ENCODE results near the gene FMN2.
"Not testable (repeated sequence)": the region's sequence is repeated elsewhere in the genome, so short reads cannot be mapped to it uniquely, and the experiment has no call there.

FMN2 gene

DNA sequence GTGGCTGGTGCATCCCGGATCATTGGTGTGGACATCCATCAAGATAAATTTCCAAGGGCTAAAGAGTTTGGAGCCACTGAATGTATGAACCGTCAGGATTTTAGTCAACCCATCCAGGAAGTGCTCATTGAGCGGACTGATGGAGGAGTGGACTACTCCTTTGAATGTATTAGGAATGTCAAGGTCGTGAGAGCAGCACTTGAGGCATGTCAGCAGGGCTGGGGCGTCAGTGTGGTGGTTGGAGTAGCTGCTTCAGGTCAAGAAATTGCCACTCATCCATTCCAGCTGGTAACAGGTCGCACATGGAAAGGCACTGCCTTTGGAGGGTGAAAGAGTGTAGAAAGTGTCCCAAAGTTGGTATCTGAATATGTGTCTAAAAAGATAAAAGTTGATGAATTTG lies 79.1 kb downstream of the FMN2 start:
- Histone ChIP-seq H3K4me1 (ENCODE audit: control insufficient read depth, insufficient read depth, low read length, poor library complexity, severe bottlenecking) (no peaks in the 10 kb centered on the region), H3K4me3 (ENCODE audit: extremely low read depth, insufficient read depth, low read length, poor library complexity, severe bottlenecking) (no peak overlapping the region), H3K9me3 (ENCODE audit: control insufficient read depth, low read length) (no peaks in the 10 kb centered on the region), H3K27ac (ENCODE audit: low read depth, low read length, severe bottlenecking) (no peak overlapping the region), H3K36me3 (ENCODE audit: control insufficient read depth, insufficient read depth, low read length) (no peaks in the 10 kb centered on the region)
- 89 to 95% methylated on average over 5 to 6 of the region's 6 CpGs for WGBS, 2 experiments (ENCODE audit: insufficient coverage in 2 of 2)

DNA sequence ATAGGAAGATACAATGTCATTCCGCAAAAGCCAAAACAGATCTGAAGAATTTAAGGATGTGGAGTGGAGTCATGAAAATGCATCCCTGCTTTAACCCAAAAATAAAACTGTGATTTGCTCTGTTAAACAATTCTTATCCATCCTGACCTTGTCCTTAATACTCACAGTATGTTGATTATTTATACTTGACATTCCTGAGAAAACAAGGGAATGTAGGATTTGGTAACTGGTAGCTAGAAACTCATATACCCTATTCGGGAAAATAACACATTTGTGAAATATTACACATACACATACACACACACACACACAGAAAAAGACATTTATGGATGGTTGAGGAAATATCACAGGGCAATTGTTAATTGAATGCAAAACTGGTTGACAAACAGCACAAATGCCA lies 80.2 kb downstream of the FMN2 start:
- Histone ChIP-seq H3K36me3 (ENCODE audit: control insufficient read depth, insufficient read depth, low read length) (no peaks in the 10 kb centered on the region), H3K4me1 (ENCODE audit: control insufficient read depth, insufficient read depth, low read length, poor library complexity, severe bottlenecking) (no peaks in the 10 kb centered on the region), H3K9me3 (ENCODE audit: control insufficient read depth, low read length) (no peaks in the 10 kb centered on the region), H3K4me3 (ENCODE audit: extremely low read depth, insufficient read depth, low read length, poor library complexity, severe bottlenecking) (no peak overlapping the region), H3K27ac (ENCODE audit: low read depth, low read length, severe bottlenecking) (no peak overlapping the region)
- WGBS, 2 experiments (ENCODE audit: insufficient coverage in 2 of 2): no CpG with 5 or more reads among the region's 2 CpGs

DNA sequence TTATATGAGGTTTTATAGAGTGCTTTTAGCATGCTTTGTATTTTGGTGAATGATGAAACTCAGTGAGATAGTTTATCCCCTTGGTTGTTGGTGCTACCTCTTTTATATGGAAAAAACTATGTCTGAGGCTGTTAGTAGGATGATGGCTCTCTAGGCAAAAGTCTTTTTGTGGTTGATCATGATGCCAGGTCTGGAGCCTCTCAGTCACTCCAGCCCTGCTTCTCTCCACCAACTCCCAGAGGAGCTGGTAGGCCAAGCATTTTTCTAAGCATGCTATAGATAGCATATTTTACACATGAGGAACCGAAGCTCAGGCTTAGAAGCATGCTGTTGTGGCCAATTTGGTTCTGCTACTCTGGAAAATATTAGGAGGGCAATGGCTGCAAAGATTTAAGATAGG lies 82.2 kb downstream of the FMN2 start:
- H3K4me1 ChIP-seq (ENCODE audit: control insufficient read depth, insufficient read depth, low read length, poor library complexity, severe bottlenecking): no peaks in the 10 kb centered on the region
- no peaks in the 10 kb centered on the region for H3K9me3 ChIP-seq (ENCODE audit: control insufficient read depth, low read length)
- WGBS, 2 experiments (ENCODE audit: insufficient coverage in 2 of 2): 83 to 100% methylated on average over 1 of the region's 1 CpG
- H3K4me3 ChIP-seq (ENCODE audit: extremely low read depth, insufficient read depth, low read length, poor library complexity, severe bottlenecking): no peak overlapping the region
- no peak overlapping the region for H3K27ac ChIP-seq (ENCODE audit: low read depth, low read length, severe bottlenecking)
- H3K36me3 ChIP-seq (ENCODE audit: control insufficient read depth, insufficient read depth, low read length): no peaks in the 10 kb centered on the region

DNA sequence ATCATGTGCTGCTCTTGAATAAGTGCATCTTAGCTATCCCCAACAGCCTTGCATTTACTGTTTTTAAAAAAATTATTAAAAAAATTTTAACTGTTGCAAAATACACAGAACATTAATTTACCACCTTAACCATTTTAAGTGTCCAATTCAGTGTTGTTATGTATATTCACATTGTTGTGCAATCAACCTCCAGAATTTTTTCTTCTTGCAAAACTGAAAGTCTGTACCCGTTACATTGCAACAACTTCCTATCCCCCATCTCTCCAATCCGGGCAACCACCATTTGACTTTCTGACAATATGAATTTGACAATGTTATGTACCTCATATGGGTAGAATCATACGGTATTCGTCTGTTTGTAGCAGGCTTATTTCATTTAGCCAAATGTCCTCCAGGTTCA lies 83.1 kb downstream of the FMN2 start:
- Histone ChIP-seq H3K9me3 (ENCODE audit: control insufficient read depth, low read length) (no peaks in the 10 kb centered on the region), H3K4me3 (ENCODE audit: extremely low read depth, insufficient read depth, low read length, poor library complexity, severe bottlenecking) (no peak overlapping the region), H3K4me1 (ENCODE audit: control insufficient read depth, insufficient read depth, low read length, poor library complexity, severe bottlenecking) (no peaks in the 10 kb centered on the region), H3K36me3 (ENCODE audit: control insufficient read depth, insufficient read depth, low read length) (no peaks in the 10 kb centered on the region), H3K27ac (ENCODE audit: low read depth, low read length, severe bottlenecking) (no peak overlapping the region)
- 90% methylated on average over 2 of the region's 4 CpGs; no CpG with 5 or more reads in 1 of the 2 experiments for WGBS, 2 experiments (ENCODE audit: insufficient coverage in 2 of 2)

DNA sequence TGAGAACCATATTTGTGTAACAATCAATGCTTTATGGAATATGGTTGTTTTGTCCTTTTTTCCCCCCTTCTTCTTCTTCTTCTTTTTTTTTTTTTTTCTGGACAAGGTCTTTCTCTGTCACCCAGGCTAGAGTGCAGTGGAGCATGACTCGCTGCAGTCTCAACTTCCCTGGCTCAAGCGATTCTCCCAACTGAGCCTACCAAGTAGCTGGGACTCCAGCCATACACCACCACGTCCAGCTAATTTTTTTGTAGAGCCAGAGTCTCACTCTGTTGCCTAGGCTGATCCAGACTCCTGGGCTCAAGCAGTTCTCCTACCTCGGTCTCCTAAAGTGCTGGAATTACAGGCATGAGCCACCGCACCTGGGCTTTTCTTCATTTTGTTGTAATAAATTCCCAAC lies 86.7 kb downstream of the FMN2 start:
- H3K36me3 ChIP-seq (ENCODE audit: control insufficient read depth, insufficient read depth, low read length): no peaks in the 10 kb centered on the region
- no peak overlapping the region for H3K4me3 ChIP-seq (ENCODE audit: extremely low read depth, insufficient read depth, low read length, poor library complexity, severe bottlenecking)
- 83 to 93% methylated on average over 4 of the region's 5 CpGs for WGBS, 2 experiments (ENCODE audit: insufficient coverage in 2 of 2)
- no peaks in the 10 kb centered on the region for H3K4me1 ChIP-seq (ENCODE audit: control insufficient read depth, insufficient read depth, low read length, poor library complexity, severe bottlenecking)
- no peaks in the 10 kb centered on the region for H3K9me3 ChIP-seq (ENCODE audit: control insufficient read depth, low read length)
- no peak overlapping the region for H3K27ac ChIP-seq (ENCODE audit: low read depth, low read length, severe bottlenecking)

DNA sequence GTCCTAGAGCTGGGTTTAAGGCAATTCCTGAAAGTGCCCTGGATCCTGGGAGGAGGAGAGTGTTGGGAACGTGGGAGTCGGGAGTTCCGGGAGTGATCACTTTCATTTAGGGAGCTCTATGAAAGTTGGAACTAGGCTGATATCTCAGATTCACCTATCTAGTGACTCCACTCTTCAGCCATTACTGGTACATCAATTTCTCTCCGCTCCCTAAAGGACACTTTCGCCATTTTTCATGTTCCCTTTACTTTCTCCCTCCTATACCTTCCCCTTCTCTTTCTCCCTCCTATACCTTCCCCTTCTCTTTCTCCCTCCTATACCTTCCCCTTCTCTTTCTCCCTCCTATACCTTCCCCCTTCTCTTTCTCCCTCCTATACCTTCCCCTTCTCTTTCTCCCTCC lies 93.0 kb downstream of the FMN2 start:
- H3K36me3 ChIP-seq (ENCODE audit: control insufficient read depth, insufficient read depth, low read length); H3K4me1 ChIP-seq (ENCODE audit: control insufficient read depth, insufficient read depth, low read length, poor library complexity, severe bottlenecking); H3K9me3 ChIP-seq (ENCODE audit: control insufficient read depth, low read length); H3K4me3 ChIP-seq (ENCODE audit: extremely low read depth, insufficient read depth, low read length, poor library complexity, severe bottlenecking); H3K27ac ChIP-seq (ENCODE audit: low read depth, low read length, severe bottlenecking): not testable (repeated sequence)
- WGBS, 2 experiments (ENCODE audit: insufficient coverage in 2 of 2): 79 to 85% methylated on average over 2 to 4 of the region's 5 CpGs

DNA sequence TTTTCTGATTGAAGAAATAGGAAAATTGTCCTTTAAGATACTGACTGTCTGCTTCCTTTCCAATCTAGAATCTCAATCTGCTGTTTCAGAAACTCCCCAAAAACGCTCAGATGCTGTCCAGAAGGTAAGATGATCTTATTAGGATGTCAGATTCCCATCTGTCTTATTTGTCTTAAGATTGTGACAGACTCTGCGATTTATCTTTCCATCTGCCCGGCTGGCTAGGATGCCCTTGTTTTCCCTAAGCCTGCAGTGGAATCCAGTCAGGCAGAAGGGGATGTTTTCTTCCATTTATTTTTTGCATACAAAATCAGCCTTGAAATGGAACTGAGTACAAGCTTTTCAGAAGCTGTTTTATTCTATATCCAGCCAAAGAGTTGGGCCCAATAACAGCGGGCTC lies 96.5 kb downstream of the FMN2 start:
- Histone ChIP-seq H3K4me3 (ENCODE audit: extremely low read depth, insufficient read depth, low read length, poor library complexity, severe bottlenecking) (no peak overlapping the region), H3K36me3 (ENCODE audit: control insufficient read depth, insufficient read depth, low read length) (no peaks in the 10 kb centered on the region), H3K27ac (ENCODE audit: low read depth, low read length, severe bottlenecking) (no peak overlapping the region), H3K9me3 (ENCODE audit: control insufficient read depth, low read length) (no peaks in the 10 kb centered on the region), H3K4me1 (ENCODE audit: control insufficient read depth, insufficient read depth, low read length, poor library complexity, severe bottlenecking) (no peaks in the 10 kb centered on the region)
- WGBS, 2 experiments (ENCODE audit: insufficient coverage in 2 of 2): 73 to 100% methylated on average over 1 to 3 of the region's 4 CpGs

DNA sequence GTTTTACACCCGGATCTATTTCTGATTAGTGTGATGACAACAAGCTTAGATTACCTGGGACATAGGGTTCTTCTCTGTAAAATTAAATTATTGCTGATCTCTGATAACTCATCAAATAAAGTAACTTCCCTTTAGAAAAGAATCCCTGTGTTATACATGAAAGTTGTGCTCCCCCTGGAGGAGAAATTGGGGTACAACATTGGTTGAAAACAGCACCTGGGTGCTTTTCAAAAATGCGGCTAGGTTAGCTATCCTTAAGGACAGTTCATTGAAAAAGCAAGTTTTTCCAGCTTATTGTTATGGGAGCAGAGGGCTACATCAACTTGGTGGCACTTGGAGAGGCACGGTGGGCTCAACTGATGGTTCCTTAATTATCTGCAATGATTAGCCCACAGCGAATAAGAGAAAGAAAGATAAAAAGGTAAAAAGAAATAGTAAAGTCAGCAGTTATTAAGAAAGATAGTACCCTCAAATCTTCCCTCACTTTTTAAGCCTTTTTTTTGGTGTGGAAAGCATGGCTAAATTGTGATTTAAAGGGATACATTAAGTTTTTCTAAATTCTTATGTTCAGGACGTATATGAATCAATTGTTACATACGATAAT lies 97.8 kb downstream of the FMN2 start:
- WGBS, 2 experiments (ENCODE audit: insufficient coverage in 2 of 2): 27 to 33% methylated on average over 2 of the region's 6 CpGs
- no peaks in the 10 kb centered on the region for H3K9me3 ChIP-seq (ENCODE audit: control insufficient read depth, low read length)

DNA sequence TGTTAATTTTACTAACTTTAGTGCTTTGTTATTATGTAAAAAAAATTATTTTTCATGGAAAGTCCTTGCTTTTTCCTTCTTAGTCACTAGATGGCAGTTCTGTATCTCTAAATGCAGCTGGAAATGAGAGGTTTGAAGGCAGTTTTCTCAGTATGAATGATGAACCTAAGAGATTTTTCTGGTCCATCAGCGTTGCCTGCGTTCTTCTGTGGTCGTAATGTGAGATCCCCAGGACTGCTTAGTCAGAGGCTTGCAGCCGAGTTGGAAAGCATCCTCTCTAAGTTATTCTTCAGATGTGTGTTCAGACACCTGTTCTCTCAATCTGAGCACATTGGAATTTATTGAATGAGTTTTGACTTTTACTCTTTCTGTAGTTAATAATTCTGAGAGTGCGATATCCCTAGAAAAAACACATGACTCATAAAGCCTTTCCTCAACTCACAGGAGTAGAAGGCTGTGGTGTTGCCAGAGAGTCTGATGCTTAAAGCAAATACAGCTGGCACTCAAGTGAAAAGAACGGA lies 99.3 kb downstream of the FMN2 start:
- WGBS, 2 experiments (ENCODE audit: insufficient coverage in 2 of 2): 26 to 40% methylated on average over 3 to 4 of the region's 6 CpGs
- Histone ChIP-seq H3K36me3 (ENCODE audit: control insufficient read depth, insufficient read depth, low read length) (no peaks in the 10 kb centered on the region), H3K27ac (ENCODE audit: low read depth, low read length, severe bottlenecking) (no peak overlapping the region), H3K4me3 (ENCODE audit: extremely low read depth, insufficient read depth, low read length, poor library complexity, severe bottlenecking) (no peak overlapping the region), H3K9me3 (ENCODE audit: control insufficient read depth, low read length) (no peaks in the 10 kb centered on the region), H3K4me1 (ENCODE audit: control insufficient read depth, insufficient read depth, low read length, poor library complexity, severe bottlenecking) (no peaks in the 10 kb centered on the region)

More for the DNA sequence above, 97.8 kb downstream of the FMN2 start:
- Histone ChIP-seq H3K36me3 (ENCODE audit: control insufficient read depth, insufficient read depth, low read length) (no peaks in the 10 kb centered on the region), H3K27ac (ENCODE audit: low read depth, low read length, severe bottlenecking) (no peak overlapping the region), H3K4me1 (ENCODE audit: control insufficient read depth, insufficient read depth, low read length, poor library complexity, severe bottlenecking) (no peaks in the 10 kb centered on the region), H3K4me3 (ENCODE audit: extremely low read depth, insufficient read depth, low read length, poor library complexity, severe bottlenecking) (no peak overlapping the region)

DNA sequence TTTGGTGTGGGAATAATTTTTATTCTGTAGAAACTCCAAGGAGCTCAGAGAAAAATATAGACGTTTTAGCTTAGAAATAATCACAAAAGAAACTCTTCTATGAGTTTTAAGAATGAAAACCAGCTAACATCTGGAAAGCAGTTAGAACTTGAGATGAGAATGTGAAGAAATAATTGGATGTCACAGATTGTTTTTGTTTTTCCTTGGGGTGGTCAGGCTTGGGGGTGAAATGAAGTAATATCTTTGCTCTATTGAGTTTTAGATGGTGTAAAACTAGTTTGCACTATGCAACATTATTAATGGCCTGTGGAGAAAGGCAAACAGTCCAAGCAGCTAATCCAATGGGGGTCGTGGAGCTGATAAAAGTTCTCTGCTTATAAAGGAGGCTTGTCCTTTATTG lies 101.2 kb downstream of the FMN2 start:
- Histone ChIP-seq H3K4me1 (ENCODE audit: control insufficient read depth, insufficient read depth, low read length, poor library complexity, severe bottlenecking) (no peaks in the 10 kb centered on the region), H3K9me3 (ENCODE audit: control insufficient read depth, low read length) (no peaks in the 10 kb centered on the region), H3K4me3 (ENCODE audit: extremely low read depth, insufficient read depth, low read length, poor library complexity, severe bottlenecking) (no peak overlapping the region), H3K36me3 (ENCODE audit: control insufficient read depth, insufficient read depth, low read length) (no peaks in the 10 kb centered on the region), H3K27ac (ENCODE audit: low read depth, low read length, severe bottlenecking) (no peak overlapping the region)
- WGBS, 2 experiments (ENCODE audit: insufficient coverage in 2 of 2): 91% methylated on average over 1 of the region's 2 CpGs; no CpG with 5 or more reads in 1 of the 2 experiments

DNA sequence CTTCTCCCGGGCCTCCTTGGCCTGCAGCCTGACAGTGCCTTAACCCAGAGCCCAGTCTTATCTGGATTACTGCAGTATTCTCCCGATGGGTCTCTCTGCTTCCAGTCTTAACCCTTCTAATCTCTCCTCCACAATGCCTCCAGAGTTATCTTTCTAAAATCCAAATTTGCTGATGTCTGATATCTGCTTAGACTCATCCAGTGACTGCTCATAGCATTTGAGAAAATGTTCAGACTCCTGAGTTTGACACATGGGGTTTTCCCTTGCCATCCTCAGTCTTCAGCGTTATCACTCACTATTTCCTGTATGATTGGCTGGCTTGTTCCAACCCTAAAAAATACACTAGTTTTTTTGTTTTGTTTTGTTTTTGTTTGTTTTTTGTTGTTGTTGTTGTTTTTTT lies 102.0 kb downstream of the FMN2 start:
- no peak overlapping the region for H3K4me3 ChIP-seq (ENCODE audit: extremely low read depth, insufficient read depth, low read length, poor library complexity, severe bottlenecking)
- H3K9me3 ChIP-seq (ENCODE audit: control insufficient read depth, low read length): no peaks in the 10 kb centered on the region
- H3K27ac ChIP-seq (ENCODE audit: low read depth, low read length, severe bottlenecking): no peak overlapping the region
- WGBS, 2 experiments (ENCODE audit: insufficient coverage in 2 of 2): 69 to 83% methylated on average over 2 of the region's 3 CpGs
- no peaks in the 10 kb centered on the region for H3K36me3 ChIP-seq (ENCODE audit: control insufficient read depth, insufficient read depth, low read length)
- H3K4me1 ChIP-seq (ENCODE audit: control insufficient read depth, insufficient read depth, low read length, poor library complexity, severe bottlenecking): no peaks in the 10 kb centered on the region

Data from mesodermal cell (in vitro differentiated cells).